NT2/D1 (cell line): ENCODE measurements around the gene CLK2.
A peak's percentile ranks its signal among the peaks of the same experiment; 100 is the strongest.
"Not testable (repeated sequence)": the region's sequence is repeated elsewhere in the genome, so short reads cannot be mapped to it uniquely, and the experiment has no call there.

Experiments used
- DNase-seq: peaks from one replicate; pipeline ENCODE4 v3.0.0-alpha.2; 2011; ENCODE audit warnings: low read depth, low spot score
- H3K27me3 ChIP-seq: 2 replicates; pipeline ENCODE4 v1.6.0; 2011; ENCODE audit warnings: mild to moderate bottlenecking; ENCODE audit not compliant: insufficient read length, insufficient read depth
- H3K36me3 ChIP-seq: 2 replicates; pipeline ENCODE4 v1.6.1; 2011; ENCODE audit warnings: mild to moderate bottlenecking, low read length, mixed read lengths; ENCODE audit not compliant: insufficient read depth, insufficient read length
- H3K4me1 ChIP-seq: 2 replicates; pipeline ENCODE4 v1.5.1; 2011; ENCODE audit not compliant: insufficient read depth, insufficient read length
- H3K4me3 ChIP-seq: 2 replicates; pipeline ENCODE4 v1.5.1; 2011; ENCODE audit warnings: low read depth; ENCODE audit not compliant: insufficient read length
- H3K9ac ChIP-seq: 2 replicates; pipeline ENCODE4 v1.6.0; 2011; ENCODE audit warnings: low read depth; ENCODE audit not compliant: insufficient read length
- H3K9me3 ChIP-seq: 2 replicates; pipeline ENCODE4 v1.5.1; 2011; ENCODE audit warnings: mild to moderate bottlenecking, low read length; ENCODE audit not compliant: insufficient read depth
- SUZ12 ChIP-seq: IDR thresholded peaks from 2 replicates; pipeline ENCODE4 v1.6.1; 2011; ENCODE audit not compliant: insufficient read length, insufficient read depth; ENCODE audit errors: extremely low read depth
- YY1 ChIP-seq: IDR thresholded peaks from 2 replicates; pipeline ENCODE4 v1.6.1; 2011; ENCODE audit not compliant: insufficient read length, insufficient read depth
- ZNF274 ChIP-seq: IDR thresholded peaks from 2 replicates; pipeline ENCODE4 v1.6.1; 2011; ENCODE audit warnings: mild to moderate bottlenecking, low read depth, low read length

CLK2 gene

DNA sequence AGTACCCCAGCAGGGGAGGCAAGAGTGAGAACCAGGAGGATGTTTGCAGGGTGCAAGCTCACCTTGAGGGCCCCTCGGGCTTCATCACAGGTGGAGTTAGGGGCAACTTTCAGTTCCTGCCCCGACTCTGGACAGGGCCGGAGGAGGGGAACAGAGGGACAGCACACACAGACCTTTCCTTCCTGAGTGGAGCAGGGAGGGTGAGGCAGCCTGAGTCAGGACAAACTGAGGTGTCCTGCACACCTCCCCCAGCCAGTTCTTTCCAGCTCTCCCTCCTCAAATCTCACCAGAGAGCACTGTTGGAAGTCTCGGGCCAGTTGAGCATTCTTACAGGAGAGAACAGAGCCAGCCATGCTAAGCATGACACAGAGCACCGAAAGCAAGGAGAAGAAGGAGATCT is 19.5 kb downstream of the CLK2 start:
- no peaks in the 10 kb centered on the region for H3K27me3 ChIP-seq
- peaks cover 30% of the 10 kb centered on the region for H3K4me1 ChIP-seq
- H3K36me3 ChIP-seq, result peaks cover 41% of the 10 kb centered on the region
- DNase-seq, result no peak
- no peaks in the 10 kb centered on the region for H3K9me3 ChIP-seq
- peak overlapping the region; percentile 76 for H3K4me3 ChIP-seq
- peak overlapping the region; percentile 92 for H3K9ac ChIP-seq
- TF ChIP-seq SUZ12 (no peak), ZNF274 (no peak), YY1 (no peak)

DNA sequence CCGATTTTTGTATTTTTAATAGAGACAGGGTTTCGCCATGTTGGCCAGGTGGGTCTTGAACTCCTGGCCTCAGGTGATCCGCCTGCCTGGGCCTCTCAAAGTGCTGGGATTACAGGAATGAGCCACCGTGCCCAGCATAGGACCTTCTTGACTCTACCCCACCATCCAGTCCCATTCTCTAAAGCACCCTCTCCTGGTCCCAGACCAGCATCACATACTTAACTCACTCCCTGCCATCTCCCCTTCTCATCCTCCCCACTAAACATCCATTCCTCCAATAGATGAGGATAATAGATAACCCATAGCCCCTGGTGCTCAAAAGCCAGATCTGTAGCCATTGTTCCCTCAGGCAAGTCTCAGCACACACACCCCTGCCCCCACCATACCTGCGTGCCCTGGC is 20.1 kb downstream of the CLK2 start:
- Histone ChIP-seq H3K27me3 (no peaks in the 10 kb centered on the region), H3K4me3 (no peak overlapping the region), H3K36me3 (peaks cover 41% of the 10 kb centered on the region), H3K4me1 (peaks cover 30% of the 10 kb centered on the region), H3K9ac (peak overlapping the region; percentile 92), H3K9me3 (no peaks in the 10 kb centered on the region)
- no peak for TF ChIP-seq YY1
- TF ChIP-seq ZNF274, result no peak
- TF ChIP-seq SUZ12, result no peak
- no peak for DNase-seq

DNA sequence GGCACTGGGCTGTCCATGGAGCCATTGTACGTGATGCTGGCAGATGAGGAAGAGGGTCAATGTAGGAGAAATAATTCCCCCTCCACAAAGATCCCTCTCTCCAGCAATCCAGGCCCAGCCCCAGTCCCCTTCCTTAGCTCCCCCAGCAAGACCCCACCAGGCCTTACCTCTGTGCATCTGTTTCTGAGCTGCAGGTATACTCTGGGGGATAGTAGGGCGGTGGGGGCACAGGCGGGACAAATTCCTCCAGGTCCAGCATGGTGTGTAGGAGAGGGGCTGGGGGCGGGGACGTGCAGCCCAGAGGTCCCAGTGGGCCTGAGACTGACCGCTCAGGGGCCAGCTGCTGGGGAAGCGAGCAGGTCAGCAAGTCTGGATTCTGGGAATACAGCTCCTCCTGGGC is 21.7 kb downstream of the CLK2 start:
- H3K27me3 ChIP-seq, result no peaks in the 10 kb centered on the region
- TF ChIP-seq YY1 (no peak), SUZ12 (no peak), ZNF274 (no peak)
- peaks cover 28% of the 10 kb centered on the region for H3K4me1 ChIP-seq
- H3K9me3 ChIP-seq, result no peaks in the 10 kb centered on the region
- H3K9ac ChIP-seq, result peak overlapping the region; percentile 1
- H3K4me3 ChIP-seq, result no peak overlapping the region
- no peak for DNase-seq
- H3K36me3 ChIP-seq, result peaks cover 44% of the 10 kb centered on the region

DNA sequence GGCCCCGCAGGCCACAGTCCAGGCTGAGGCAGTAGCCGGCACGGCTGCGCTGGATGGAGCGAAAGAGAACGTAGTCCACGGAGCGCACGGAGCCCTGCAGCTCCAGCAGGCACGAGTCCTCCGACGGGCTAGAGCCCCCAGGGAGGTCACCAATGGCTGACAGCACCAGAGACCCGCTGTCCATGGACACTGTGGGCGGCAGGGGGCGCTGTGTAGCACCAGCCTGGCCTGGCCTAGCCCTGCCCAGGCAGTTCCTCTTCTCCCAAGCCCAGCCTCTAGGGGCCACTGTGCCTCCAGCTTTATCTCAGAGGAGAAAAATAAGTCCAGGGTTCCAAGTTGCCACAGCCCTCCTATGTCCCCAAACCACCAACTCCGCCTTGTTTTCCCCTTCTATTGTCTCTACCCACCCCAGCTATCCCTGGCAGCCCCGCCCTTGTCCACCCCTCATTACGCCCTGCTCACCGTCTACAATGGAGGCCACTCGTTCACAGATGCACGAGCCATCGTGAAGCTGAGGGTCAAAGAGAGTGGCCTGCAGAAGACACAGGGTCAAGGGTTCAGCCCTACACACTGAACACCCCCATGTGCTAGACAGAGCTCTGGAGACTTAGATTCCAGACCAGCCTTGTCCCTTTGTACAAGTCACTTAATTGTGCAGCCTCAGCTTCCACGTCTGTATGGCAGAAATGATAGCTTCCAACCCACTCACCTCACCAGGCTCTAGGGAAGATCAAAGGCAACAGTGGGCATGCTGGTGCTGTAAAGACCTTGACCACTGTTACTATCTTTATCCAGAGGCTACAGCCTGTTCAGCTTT is 22.5 kb downstream of the CLK2 start:
- no peaks in the 10 kb centered on the region for H3K27me3 ChIP-seq
- DNase-seq, result peak; percentile 96
- TF ChIP-seq YY1 (peak; percentile 60), ZNF274 (no peak)
- peaks cover 25% of the 10 kb centered on the region for H3K4me1 ChIP-seq
- H3K9ac ChIP-seq, result peak overlapping the region; percentile 14
- H3K36me3 ChIP-seq, result peaks cover 40% of the 10 kb centered on the region
- H3K9me3 ChIP-seq, result no peaks in the 10 kb centered on the region
- no peak overlapping the region for H3K4me3 ChIP-seq

DNA sequence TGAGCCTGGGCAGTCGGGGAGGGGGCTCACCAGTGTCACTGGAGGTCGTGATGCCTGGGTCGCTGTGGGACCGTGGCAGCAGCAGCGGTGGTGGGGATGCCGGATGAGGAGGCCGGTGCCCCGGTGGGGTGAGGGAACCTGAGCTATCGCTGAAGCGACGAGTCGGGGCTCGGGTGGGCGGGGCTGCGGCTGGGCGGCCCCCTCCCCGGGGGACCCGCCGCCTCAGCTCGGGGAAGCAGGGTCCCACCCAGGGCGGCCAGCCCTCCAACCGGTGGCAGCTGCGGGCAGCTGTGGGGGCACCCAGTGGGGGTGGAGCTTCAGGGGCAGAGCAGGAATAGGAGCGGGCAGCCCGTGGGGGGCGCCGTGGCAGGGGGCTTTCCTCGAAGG is 23.1 kb downstream of the CLK2 start:
- no peak for DNase-seq
- Histone ChIP-seq H3K9me3 (no peaks in the 10 kb centered on the region), H3K4me3 (no peak overlapping the region), H3K27me3 (no peaks in the 10 kb centered on the region), H3K9ac (no peak overlapping the region), H3K36me3 (peaks cover 38% of the 10 kb centered on the region), H3K4me1 (peaks cover 25% of the 10 kb centered on the region)
- no peak for TF ChIP-seq YY1
- TF ChIP-seq ZNF274, result no peak
- no peak for TF ChIP-seq SUZ12

DNA sequence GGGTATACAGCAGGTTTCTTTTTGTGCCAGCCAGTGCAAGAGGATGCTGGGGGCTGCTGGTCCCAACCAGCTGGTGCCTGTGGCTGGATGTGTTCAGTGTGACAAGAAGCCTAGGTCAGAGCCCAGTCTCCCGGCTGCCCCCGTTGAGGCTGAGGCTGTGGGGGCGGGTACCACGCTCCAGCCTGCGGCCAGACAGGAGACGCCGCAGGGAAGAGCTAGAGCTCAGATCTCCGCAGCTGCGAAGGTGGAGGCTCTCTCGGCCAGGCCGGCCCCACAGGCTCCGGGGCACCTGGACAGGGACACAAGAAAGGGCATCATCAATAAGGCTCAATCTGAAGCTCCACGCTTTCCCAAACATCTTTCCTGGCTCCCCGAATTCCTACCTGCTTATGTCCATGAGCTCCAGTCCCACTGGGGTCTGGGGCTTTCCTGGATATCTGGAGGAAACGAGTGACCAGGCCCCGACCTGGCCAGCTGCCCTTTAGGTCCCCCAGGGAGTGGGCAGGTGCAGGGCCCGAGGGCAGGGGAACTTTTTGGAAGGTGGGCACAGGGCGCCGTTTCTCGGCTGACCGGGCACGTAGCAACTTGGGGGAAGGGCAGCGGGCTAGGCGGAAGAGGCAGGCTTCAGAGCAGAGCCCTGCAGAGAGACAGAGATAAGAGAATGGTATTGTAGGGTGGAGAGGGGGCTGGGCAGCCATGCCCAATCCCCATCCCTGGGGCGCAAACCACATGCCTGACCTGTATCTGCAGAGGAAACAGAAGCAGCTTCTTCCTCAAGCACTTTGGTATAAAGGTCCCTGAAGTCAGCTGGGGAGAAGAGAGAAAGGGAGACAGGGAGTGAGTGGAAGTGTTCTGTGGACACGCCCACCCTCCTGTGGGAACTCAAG is 25.4 kb downstream of the CLK2 start:
- TF ChIP-seq YY1, result no peak
- TF ChIP-seq SUZ12, result no peak
- no peak for TF ChIP-seq ZNF274
- H3K4me1 ChIP-seq, result peaks cover 9% of the 10 kb centered on the region
- H3K4me3 ChIP-seq, result no peak overlapping the region
- DNase-seq, result no peak
- no peaks in the 10 kb centered on the region for H3K27me3 ChIP-seq
- no peaks in the 10 kb centered on the region for H3K9me3 ChIP-seq
- H3K9ac ChIP-seq, result no peak overlapping the region
- H3K36me3 ChIP-seq, result peaks cover 40% of the 10 kb centered on the region

DNA sequence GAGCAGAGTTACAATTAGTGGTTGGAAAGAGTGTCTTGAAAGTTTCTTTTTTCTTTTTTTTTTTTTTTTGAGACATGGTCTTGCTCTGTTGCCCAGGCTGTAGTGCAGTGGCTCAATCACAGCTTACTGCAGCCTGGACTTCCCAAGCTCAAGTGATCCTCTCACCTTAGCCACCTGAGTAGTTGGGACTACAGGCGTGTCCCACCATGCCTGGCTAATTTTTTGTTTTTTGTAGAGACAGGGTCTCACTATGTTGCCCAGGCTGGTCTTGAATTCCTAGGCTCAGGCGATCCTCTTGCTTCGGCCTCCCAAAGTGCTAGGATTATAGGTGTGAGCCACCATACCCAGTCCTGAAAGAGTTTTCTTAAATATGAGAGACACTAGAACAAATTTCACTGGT is 26.5 kb downstream of the CLK2 start:
- not testable (repeated sequence) for H3K4me3 ChIP-seq, H3K9me3 ChIP-seq, H3K9ac ChIP-seq, DNase-seq, H3K27me3 ChIP-seq
- Histone ChIP-seq H3K36me3 (peaks cover 42% of the 10 kb centered on the region), H3K4me1 (peaks cover 11% of the 10 kb centered on the region)
